ENCODE measurements around the gene TBPL2. TPM values are rescaled to one million over a fixed set of nuclear protein-coding genes. Genes with fewer than 3 reads are reported as not detected.

TBPL2 gene
- total and polyA plus RNA-seq, 10 donors: not detected

DNA sequence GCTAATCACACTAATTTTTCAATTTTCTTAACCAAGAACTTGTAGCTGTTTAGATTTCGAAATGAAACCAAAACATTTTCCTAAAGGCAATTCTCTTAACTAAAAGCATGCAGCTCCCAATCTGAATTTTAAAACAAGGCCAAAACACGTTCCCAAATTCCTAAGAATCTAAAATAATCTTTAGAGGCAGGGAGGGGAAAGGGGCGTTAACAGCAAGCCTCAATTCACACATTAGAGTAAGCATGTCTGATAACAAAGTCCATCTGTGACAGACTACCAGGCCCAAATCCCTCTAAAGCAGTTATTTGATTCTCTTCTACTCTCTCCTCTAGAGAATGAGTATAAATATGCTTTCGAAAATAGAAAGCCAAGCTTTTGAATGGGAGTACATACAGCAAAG lies 29.5 kb downstream of the TBPL2 start:
- Histone ChIP-seq H3K27me3 (replicated peaks in 1 of 7) (no peaks in the 10 kb centered on the region), H3K4me3 (peak overlapping the region; percentile 83 to 100 (median 92)), H3K4me1 (peaks cover 14 to 57% (median 28%) of the 10 kb centered on the region in 6 donors), H3K27ac (peak overlapping the region in 5 of 8 donors; percentile 15 to 86 (median 81)), H3K9me3 (no peaks in the 10 kb centered on the region), H3K36me3 (peaks cover 0 to 21% (median 0%) of the 10 kb centered on the region in 6 donors)
- WGBS, 5 donors: 13 to 22% (median 20%) methylated on average over 4 of the region's 4 CpGs
- TF ChIP-seq POLR2AphosphoS5 (IDR thresholded peaks at IDR 0.05) (no peak), POLR2A (IDR thresholded peaks at IDR 0.05) (no peak)
- TF ChIP-seq, protein P1, sequence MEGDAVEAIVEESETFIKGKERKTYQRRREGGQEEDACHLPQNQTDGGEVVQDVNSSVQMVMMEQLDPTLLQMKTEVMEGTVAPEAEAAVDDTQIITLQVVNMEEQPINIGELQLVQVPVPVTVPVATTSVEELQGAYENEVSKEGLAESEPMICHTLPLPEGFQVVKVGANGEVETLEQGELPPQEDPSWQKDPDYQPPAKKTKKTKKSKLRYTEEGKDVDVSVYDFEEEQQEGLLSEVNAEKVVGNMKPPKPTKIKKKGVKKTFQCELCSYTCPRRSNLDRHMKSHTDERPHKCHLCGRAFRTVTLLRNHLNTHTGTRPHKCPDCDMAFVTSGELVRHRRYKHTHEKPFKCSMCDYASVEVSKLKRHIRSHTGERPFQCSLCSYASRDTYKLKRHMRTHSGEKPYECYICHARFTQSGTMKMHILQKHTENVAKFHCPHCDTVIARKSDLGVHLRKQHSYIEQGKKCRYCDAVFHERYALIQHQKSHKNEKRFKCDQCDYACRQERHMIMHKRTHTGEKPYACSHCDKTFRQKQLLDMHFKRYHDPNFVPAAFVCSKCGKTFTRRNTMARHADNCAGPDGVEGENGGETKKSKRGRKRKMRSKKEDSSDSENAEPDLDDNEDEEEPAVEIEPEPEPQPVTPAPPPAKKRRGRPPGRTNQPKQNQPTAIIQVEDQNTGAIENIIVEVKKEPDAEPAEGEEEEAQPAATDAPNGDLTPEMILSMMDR (IDR thresholded peaks at IDR 0.05 in 8 of 11, conservative IDR thresholded peaks at IDR 0.05 in 3 of 11): no peak
- intact Hi-C loops (cut with DNase I; ENCODE audit: low total_unique reads): no loop called here
- no peak for DNase-seq

DNA sequence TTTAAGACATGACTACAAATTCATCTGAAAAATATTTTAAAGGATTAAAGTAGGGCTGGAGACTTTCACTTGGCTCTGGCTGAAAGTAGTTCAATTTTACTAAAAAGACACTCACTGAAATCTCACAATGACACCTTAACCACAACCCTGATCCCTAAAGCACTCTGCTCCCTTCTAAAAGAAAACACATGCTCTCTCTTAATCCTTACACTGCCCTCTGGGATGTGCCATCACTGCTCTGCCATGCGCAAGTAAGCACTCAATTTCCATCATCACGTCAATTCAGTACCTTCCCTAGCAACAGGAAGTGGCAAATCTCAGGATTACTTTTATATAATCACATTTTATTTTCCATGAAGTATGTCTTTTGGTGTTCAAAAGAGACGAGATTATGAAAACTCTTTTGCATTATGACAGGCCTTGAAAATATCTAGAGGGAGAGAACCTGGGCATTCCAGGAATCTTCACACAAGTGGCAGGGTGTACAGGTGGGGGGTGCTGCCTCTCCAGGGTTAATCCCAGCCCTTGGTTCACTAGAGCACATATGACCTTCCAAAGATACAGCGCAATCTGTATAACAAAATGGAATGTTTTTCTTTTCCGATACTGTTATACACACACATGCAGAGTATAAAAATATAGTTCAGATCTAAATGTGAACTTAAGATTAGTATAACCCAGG lies 36.1 kb downstream of the TBPL2 start:
- no peaks in the 10 kb centered on the region for H3K9me3 ChIP-seq
- intact Hi-C loops (cut with DNase I; ENCODE audit: low total_unique reads): no loop called here
- peaks cover 0 to 21% (median 0%) of the 10 kb centered on the region in 6 donors for H3K36me3 ChIP-seq
- TF ChIP-seq POLR2A (IDR thresholded peaks at IDR 0.05) (no peak), POLR2AphosphoS5 (IDR thresholded peaks at IDR 0.05) (no peak)
- TF ChIP-seq, protein P1 (IDR thresholded peaks at IDR 0.05 in 8 of 11, conservative IDR thresholded peaks at IDR 0.05 in 3 of 11): no peak
- no peak overlapping the region for H3K4me3 ChIP-seq
- H3K27ac ChIP-seq: no peak overlapping the region
- no peaks in the 10 kb centered on the region for H3K27me3 ChIP-seq (replicated peaks in 1 of 7)
- no peak for DNase-seq
- peaks cover under 1 to 68% (median 7%) of the 10 kb centered on the region in 6 donors for H3K4me1 ChIP-seq
- 73 to 85% (median 77%) methylated on average over 5 of the region's 5 CpGs for WGBS, 5 donors

GRCh38 chr14:55401751-55402150 lies 38.7 kb downstream of the TBPL2 start:
- Histone ChIP-seq H3K9me3 (no peaks in the 10 kb centered on the region), H3K4me1 (peaks cover 0 to 47% (median 0%) of the 10 kb centered on the region in 6 donors), H3K36me3 (peaks cover 0 to 7% (median 0%) of the 10 kb centered on the region in 6 donors), H3K27me3 (replicated peaks in 1 of 7) (no peaks in the 10 kb centered on the region), H3K27ac (no peak overlapping the region), H3K4me3 (no peak overlapping the region)
- intact Hi-C loops (cut with DNase I; ENCODE audit: low total_unique reads): no loop called here
- WGBS, 5 donors: 81 to 91% (median 85%) methylated on average over 6 of the region's 6 CpGs
- DNase-seq: no peak
- TF ChIP-seq POLR2AphosphoS5 (IDR thresholded peaks at IDR 0.05) (no peak), POLR2A (IDR thresholded peaks at IDR 0.05) (no peak)
- TF ChIP-seq, protein P1 (IDR thresholded peaks at IDR 0.05 in 8 of 11, conservative IDR thresholded peaks at IDR 0.05 in 3 of 11): no peak

- 78 to 89% (median 82%) methylated on average over 2 of the region's 2 CpGs for WGBS, 5 donors
- Histone ChIP-seq H3K27ac (no peak overlapping the region), H3K4me1 (peaks cover 0 to 28% (median 0%) of the 10 kb centered on the region in 6 donors), H3K9me3 (no peaks in the 10 kb centered on the region), H3K4me3 (no peak overlapping the region), H3K27me3 (replicated peaks in 1 of 7) (no peaks in the 10 kb centered on the region), H3K36me3 (peaks cover 0 to 26% (median 9%) of the 10 kb centered on the region in 6 donors)
- TF ChIP-seq POLR2AphosphoS5 (IDR thresholded peaks at IDR 0.05): no peak
- TF ChIP-seq, protein P1 (IDR thresholded peaks at IDR 0.05 in 8 of 11, conservative IDR thresholded peaks at IDR 0.05 in 3 of 11): no peak
- TF ChIP-seq POLR2A (IDR thresholded peaks at IDR 0.05): no peak
- no peak for DNase-seq
- intact Hi-C loops (cut with DNase I; ENCODE audit: low total_unique reads): no loop called here
These were observed 40.6 kb downstream of the TBPL2 start for GRCh38 chr14:55399852-55400251.

All from spleen (tissue), 11 donors.